SIG-M5 (cell line): ENCODE results near the gene ERC2.
"Not testable (repeated sequence)": the region's sequence is repeated elsewhere in the genome, so short reads cannot be mapped to it uniquely, and the experiment has no call there.

Source experiments
- DNase-seq: peaks from one replicate; lab custom pipeline; 2025; lab: John Stamatoyannopoulos, UW

Gene ERC2

DNA sequence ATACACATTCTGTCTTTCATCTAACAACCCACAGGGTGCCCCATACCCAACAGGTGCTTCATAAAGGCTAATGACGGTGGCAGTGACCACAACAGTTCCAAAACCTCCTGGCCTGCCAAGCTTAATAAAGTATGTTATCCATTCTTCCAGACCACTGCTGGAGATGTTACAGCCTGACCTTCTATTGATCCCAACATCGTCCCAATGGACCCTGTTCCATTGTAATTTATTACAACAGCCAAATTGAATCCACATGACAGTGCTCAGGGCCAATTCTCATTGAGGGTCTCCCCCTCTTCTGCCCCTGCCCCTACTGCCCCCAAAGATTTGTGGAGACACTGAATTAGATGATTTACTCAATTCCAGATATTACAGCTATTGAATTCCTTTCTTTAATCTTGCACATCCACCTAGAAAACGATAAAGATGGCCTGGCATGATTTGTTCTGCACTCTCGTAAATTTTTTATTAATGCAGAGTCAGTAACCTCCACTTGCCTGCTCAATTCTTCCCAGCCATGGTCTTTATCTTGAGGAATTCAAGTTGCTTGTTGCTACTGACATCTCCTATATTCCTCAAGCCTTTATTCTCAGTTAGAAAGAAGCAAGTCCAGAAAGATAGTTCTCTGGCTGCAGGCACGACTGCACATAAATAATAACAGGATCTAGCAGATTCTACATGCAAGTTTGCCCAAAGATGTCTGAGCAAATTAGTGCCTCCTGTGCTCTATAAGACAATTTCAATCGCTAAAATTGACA is 407.6 kb downstream of the ERC2 start:
- no peak for DNase-seq

DNA sequence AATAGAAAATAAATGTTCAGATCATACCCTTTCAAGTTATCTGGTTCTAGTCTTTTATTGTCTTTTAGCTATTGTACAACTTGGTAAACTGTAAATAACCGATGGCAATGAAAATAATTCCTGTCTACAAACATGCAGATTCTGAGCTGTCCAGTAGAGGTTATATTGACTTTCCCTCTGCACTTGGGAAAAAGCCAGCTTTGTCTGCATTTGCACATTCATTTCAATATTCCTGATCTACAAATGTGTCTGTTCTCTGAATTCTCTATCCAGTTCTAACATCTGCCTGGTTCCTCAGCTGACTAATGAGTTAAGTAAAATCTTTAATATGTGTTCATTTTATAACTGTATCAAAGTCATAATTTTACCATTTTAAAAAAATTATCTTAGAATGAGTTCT is 408.5 kb downstream of the ERC2 start:
- DNase-seq = no peak

DNA sequence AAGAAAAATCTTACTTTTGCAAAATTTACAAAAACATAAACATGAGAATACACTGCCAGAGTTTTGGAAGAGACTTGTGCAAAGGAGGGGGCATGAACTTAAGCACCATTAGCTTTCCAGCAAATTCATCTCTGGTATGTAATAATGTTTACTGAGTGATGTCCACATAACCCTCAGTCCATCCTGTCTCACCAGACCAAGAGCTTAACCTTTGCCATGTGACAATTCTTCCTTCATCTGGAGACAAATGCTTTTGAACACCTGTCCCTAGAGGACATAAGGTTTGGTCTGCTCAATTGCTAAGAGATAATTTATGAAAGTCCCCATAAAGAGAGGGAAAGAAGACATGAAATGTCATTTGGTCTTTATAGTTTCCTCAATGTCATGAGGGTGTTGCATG is 412.3 kb downstream of the ERC2 start:
- DNase-seq = no peak

DNA sequence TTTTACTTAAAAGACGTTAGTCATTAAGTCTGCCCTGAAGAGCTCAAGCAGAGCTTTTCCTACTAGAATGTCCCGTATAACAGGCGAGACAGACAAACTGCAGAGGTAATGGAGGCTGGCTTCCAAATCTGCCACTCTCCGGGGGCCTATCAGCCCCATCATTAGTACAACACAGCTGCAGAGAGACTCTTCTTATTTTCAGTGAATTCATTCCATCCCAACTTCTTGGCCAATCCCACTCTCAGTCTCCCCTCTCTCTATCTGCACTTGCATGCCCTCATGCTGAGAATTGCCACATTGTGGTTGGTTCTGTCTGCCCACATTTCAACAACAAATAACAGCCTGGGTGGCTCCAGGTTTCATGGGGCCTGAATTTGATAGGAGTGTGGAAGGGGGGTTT is 412.7 kb downstream of the ERC2 start:
- no peak for DNase-seq

DNA sequence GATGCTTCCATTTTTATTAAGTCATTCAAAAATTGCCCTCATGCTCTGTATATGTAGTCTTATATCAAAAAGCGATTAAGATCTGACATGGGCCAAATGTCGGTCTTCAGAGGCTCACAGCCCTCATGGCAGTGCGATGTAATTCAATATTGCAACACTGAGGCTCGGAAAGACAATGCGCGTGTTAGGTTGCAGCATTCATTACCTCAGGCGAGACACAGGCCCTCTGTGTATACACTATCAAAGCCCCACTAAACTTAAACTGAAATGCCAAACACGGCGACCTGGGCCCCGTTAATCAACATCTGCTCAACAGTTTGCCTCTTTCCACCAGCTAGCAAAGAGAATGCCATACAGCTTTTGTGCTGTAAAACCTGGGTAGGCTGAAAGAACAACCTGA is 413.4 kb downstream of the ERC2 start:
- DNase-seq = no peak

DNA sequence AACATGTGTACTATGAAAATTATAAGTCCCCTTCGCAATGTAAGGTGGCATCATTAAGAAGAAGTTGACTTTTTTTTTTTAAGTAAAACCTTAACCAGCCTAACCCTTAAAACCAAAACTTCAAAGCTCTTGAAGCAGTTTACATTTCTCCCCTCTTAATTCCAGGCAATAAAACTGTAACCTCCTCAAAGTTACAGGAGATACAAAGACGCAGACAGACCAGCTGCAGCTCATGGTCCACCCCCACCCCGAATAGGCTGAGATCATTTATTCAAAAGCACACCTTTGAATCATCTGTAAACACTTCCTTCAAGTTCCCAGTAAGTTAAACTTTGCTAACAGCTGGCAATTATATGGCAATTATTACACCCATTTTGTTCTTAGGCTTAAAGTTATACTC is 414.5 kb downstream of the ERC2 start:
- no peak for DNase-seq

DNA sequence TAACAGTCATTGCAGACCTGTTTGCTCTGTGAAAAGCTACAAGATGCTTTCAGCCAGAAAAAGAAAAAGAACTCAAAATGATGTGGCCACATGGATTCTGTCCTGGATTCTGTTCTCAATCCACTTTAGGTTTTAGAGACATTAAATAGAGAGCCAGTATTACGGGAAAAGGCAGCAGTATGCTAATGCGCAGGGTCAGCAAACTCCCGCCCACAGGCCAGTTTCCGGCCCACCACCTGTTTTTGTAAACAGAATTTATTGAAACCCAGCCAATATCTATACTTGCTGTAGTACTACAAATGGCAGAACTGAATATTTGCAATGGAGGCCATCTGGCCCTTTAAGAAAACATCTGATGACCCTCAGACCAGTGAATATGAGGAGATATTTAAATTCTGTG is 416.1 kb downstream of the ERC2 start:
- DNase-seq = no peak

DNA sequence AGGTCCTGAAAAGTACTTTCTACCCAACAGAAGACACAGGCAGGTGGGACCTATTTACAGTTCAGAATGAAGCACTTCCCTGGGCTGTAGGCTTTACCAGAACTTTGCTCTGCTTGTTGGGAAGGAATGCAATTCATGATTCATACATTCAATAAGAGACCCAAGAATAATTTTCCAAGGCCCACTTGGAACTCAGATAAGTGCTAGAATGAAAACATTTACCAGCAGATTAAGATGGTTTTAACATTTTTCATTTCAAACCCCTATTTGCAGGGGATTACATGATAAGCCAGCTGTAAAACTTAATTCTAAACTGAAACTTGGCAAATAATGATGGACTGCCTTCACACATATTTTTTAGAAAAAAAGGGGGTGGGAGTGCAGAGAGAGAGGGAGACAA is 417.2 kb downstream of the ERC2 start:
- DNase-seq = no peak

DNA sequence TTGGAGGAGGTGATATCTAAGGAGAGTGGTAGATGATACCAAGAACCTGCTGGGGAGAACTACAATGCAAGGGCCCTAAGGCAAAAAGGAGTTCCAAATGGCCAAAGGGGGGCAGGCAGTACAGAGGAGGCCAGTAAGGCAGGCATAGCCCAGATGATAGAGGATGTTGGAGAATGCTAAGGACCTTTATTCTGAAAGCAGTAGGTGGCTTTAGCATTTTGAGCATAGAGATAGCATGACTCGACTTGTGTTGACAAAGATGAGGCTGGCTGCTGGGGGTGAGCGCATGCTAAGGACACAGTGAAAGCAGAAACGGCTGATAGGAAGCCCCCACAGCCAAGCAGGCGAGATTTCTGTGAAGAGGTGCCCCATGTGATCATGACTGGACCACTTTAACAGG is 419.3 kb downstream of the ERC2 start:
- DNase-seq = no peak

DNA sequence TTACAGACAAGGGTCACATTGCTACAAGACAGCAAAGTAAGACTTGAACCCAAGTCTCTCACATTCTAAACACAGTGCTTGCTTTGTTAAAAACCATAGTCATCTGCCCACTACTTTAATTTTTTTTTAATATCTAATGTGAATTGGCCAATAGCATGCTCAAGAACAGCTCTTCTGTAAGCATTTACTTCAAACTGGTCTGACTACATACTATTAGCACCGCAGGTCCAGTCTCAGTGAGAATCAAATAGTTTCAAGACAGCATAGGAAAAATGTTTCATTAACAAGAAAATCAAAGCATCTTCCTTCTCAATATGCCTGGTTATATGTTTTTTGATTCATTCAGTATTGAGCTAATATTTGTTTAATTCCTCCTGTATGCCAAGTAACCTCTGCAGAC is 419.9 kb downstream of the ERC2 start:
- DNase-seq = no peak

DNA sequence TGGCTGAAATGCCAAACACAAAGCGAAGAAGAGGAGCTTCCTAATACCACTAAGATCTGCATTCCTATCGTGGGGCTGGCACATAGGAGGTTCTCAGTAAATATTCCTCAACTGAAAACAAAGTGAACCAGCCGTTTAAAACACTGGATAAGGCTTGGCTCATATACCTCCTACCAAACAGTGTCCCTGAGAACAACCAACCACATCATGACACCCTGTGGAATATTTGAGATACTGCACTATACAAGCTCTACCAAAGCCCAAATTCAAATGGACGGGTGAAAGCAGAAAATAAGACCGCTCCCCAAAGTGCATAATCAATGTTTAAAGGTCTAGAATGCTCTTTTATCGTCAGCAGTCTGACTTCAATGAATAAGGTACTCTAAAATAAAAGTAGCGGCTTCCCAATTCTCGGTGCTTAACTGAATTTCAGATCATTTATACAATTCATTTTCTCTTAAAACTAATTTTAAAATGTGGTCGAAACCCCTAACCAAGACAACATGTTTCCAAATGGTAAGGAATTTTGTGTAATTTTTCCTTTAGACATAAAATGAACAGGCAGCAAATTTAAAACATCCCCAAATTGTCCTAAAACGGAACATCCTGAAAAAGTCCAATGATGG is 425.8 kb downstream of the ERC2 start:
- no peak for DNase-seq

DNA sequence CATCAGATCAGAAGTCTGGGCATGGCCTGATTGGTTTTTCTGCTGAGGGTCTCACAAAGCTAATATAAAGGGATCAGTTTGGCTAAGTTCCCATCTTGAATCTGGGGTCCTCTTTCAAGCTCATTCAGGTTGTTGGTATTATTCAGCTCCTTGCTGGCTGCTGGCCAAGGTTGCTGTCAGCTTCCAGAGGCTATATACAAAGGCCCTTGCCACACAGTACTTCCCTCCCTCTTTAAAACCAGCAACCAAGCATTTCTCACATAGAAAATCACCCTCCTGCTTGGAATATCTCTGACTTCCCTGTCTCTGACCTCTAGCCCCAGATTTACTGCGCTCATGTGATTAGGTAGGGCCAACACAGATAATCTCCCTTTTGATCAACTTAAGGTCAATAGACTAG is 442.9 kb downstream of the ERC2 start:
- no peak for DNase-seq

DNA sequence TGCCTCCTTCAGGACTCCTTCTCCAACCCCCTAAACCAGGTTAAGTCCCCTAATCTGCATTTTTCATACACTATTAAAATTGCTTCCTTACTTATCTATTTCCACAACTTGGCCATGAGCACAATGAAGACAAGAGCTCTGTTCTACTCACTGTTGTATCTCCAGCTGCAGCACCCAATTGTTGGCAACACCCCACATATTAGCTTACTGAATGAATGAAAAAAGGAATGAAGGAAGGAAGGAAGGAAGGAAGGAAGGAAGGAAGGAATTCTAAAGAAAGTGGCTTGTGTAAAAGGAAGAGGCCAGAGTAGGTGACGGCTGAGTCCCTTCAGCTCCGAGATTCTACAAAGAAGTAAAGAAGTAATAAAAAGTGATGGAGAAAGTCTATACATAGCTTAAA is 444.7 kb downstream of the ERC2 start:
- no peak for DNase-seq

DNA sequence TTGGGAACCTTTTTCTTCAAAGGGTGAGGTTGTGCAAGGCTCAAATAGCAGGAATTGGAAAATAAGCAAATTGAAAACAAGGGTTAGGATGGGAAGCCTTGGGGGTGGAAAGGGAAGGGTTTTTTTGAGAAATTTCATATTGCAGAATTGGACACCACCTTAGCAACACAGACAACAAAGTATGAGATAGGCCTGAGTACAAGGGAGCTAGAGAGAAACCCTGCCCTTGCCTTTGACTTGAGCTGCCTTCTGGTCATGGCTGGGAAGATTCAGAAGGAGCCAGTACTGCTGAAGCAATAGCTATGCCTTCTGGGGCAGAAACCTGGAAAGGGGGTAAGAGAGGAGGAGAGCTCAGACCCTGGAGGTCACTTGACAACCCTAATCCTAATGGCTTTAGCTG is 445.6 kb downstream of the ERC2 start:
- no peak for DNase-seq

DNA sequence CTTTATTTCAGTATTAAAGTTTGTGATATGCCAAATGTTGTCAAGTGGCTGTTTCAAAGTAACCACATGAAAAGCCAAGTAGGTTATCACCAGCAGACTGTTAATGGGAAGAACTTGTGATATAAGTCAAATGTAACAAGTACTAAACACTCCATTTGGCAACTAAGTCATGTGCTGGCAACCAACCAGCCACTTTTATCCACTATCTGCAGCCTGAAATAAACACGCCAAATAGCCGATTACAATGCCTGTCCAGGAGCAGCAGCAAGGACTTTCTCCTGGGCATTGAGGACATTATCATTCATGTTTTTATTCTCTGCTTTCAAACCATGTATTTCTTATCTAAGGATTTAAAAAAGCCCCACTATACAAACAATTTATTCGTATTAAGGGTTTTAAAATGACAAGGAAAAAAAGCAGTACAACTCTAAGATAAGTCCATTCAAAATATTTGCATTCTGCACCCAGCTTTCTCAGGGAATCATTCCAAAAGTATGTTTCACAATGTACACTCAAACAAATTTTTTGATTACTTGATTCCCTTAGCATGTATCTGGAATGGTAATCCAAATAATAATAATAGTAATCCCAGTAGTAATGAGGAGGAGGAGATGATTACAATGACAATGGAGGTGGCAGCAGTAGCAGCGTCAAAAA is 448.6 kb downstream of the ERC2 start:
- DNase-seq = no peak

DNA sequence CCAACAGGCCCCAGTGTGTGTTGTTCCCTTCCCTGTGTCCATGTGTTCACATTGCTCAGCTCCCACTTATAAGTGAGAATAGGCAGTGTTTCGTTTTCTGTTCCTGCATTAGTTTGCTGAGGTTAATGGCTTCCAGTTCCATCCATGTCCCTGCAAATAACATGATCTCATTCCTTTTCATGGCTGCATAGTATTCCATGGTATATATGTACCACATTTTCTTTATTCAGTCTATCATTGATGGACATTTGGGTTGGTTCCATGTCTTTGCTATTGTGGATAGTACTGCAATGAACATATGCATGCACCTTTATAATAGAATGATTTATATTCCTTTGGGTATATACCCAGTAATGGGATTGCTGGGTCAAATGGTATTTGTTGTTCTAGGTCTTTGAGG is 452.9 kb downstream of the ERC2 start:
- not testable (repeated sequence) for DNase-seq

DNA sequence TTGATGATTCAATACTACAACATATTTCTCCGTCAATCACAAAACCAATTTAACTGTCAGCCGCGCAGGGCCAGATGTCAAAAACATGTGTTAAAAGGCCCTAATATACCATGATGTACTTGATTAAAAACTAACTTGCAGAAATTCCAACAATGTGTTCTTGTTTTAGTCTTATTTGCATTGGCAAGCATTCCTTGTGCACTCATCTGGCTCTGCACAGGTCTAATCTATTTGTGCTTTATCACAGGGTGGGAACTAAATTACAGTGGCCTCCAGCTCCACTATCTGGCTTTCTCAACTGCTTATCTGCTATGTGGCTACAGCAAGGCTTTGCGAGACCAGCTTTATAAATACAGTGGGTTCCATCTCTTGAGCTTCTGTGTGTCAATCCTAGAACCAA is 455.5 kb downstream of the ERC2 start:
- DNase-seq = no peak

DNA sequence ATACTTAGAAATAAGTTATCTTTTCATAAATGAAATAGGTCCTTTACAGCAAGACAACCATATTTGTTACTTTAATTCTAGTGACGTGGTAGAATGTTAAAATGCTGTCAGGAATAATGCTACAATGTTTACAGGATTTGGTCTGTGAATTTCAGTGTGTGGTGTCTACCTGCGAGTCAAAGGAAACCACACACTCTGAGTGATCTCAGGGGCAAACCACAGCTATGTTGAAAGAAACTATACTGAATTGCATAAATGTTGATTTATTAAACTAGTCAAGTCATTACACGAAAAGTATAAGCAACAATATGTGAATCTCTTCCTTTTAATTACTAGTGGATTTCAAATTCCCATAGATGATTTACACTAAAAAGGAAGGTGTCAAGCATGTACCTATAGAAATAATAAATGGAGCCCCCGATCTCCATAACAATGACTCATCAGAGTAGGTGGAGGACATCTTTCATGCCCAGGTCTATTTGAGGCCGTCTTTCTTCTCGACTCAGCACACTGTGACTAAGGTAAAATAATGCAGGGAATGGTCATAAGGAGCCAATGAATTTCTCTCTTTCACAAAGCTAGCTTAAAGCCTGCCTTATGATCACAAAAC is 463.0 kb downstream of the ERC2 start:
- no peak for DNase-seq

DNA sequence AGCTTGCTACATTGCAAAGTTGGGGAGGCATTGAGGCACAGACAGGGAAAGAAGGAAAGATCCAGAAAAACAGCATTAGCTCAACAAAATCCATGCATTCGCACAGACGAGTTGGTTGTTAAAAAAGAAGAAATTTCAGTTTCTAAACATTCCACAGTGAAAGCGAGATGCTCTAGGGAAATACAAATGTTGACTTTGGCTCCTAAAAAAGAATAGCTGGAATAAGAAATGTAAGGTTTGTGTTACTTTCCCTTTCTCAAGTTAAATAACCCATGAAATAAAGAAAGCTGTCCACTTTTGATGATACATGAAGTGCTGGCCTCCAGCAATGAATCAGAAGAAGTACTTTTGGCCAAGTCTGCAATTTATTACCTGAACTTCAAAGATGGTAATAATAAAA is 465.1 kb downstream of the ERC2 start:
- no peak for DNase-seq

DNA sequence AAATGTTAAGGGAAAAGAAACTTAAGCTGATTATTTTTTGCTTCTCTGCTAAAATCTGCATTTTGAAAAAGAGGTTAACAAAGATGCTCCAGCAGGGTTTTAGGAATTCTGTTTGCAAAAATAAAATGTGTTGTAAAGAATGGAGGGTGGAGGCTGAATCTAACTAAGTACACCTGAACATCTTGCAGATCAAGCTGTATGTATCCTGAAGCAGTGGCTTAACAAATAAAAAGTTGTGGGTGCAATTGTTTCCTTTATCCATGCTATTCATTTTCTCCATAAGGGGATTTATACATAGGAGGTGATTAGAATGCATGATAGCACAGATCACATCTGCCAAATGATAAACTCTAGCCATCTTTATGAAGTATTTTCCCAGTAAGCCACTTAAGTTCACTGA is 466.3 kb downstream of the ERC2 start:
- no peak for DNase-seq

DNA sequence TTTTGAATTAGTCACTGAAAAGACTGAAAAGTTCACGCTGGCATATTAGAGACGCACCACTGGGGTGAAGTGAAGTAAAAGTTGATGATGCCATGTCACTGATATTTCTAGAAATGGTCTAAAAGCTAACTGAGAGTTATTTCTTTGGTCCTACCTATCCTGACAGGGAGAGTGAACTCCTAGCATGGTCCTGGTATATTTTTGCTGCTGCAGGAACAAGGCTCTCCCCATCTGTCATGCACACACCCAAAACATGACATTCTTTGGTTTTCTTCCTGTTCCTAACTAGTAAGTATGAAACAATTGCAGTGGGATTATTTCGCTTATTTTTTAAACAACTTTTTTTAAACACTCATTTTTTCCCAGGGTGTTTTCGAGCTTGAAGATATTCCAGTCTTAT is 466.7 kb downstream of the ERC2 start:
- no peak for DNase-seq

DNA sequence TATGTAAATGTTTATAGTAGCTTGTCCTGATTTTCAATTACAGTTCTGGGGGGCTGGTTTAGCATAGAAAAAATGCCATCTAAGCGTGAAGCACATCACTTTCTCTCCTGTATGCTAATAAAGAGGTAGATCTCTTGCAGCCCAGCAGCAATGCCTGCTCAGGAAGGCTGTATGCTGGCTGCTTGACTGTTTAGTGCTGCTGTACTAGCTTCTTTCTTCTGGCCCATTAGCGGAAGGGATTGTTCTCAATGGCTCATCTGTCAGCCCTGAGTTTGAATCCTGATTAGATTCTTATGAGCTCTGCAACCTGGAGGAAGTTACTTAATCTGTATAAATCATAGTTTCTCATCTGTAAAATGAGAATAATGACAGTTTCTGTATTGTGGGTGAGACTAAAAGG is 478.9 kb downstream of the ERC2 start:
- no peak for DNase-seq

DNA sequence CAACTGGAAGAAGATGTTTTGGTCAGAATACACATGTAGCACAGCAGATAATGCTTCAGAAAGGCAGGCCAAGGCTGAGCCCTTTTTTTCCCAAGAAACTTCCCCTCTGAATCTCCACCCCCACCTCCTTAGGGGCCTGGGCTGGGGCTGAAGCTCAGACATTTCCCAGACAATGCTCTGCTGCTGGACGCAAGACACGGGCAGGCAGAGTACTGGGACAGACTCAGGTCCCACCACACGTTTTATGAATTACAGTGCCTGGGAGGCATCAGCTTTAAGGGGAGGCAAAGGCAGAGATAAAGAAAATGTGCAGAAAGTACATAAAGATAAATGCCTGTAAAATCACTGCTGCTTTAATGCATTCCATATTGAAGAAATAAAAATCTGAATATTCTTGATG is 479.4 kb downstream of the ERC2 start:
- no peak for DNase-seq
